ENCODE data around the gene PEX5L. TPM values are rescaled to one million over a fixed set of nuclear protein-coding genes. Genes with fewer than 3 reads are reported as not detected.

PEX5L gene
- total RNA-seq, 2 experiments from 2014 or later: not detected

- Mint-ChIP-seq H3K9me3 (no peaks in the 10 kb centered on the region), H3K27ac (no peak overlapping the region), H3K4me1 (ENCODE audit: low read depth) (no peaks in the 10 kb centered on the region), H3K27me3 (ENCODE audit: low read depth) (peaks cover 3% of the 10 kb centered on the region), H3K4me3 (no peak overlapping the region), H3K36me3 (ENCODE audit: low read depth) (no peaks in the 10 kb centered on the region)
- intact Hi-C loops (cut with micrococcal nuclease): no loop called here
- DNase-seq: no peak
- CTCF ChIA-PET: no interaction called here
Measured at GRCh38 chr3:179872842-179873241, 163.9 kb downstream of the PEX5L start.

- Mint-ChIP-seq H3K4me1 (ENCODE audit: low read depth) (no peaks in the 10 kb centered on the region), H3K9me3 (no peaks in the 10 kb centered on the region), H3K27ac (no peak overlapping the region), H3K36me3 (ENCODE audit: low read depth) (no peaks in the 10 kb centered on the region), H3K27me3 (ENCODE audit: low read depth) (peaks cover 3% of the 10 kb centered on the region), H3K4me3 (no peak overlapping the region)
- CTCF ChIA-PET: no interaction called here
- intact Hi-C loops (cut with micrococcal nuclease): no loop called here
- DNase-seq: no peak
Measured at GRCh38 chr3:179871782-179872181, 165.0 kb downstream of the PEX5L start.

- Mint-ChIP-seq H3K36me3 (ENCODE audit: low read depth) (no peaks in the 10 kb centered on the region), H3K27me3 (ENCODE audit: low read depth) (no peaks in the 10 kb centered on the region), H3K9me3 (peaks cover 1% of the 10 kb centered on the region), H3K4me1 (ENCODE audit: low read depth) (no peaks in the 10 kb centered on the region), H3K27ac (no peak overlapping the region), H3K4me3 (no peak overlapping the region)
- CTCF ChIA-PET: no interaction called here
- intact Hi-C loops (cut with micrococcal nuclease): no loop called here
- no peak for DNase-seq
Measured at GRCh38 chr3:179868715-179869114, 168.0 kb downstream of the PEX5L start.

GRCh38 chr3:179867961-179868360, 168.8 kb downstream of the PEX5L start:
- no peak overlapping the region for H3K4me3 Mint-ChIP-seq
- H3K36me3 Mint-ChIP-seq (ENCODE audit: low read depth): no peaks in the 10 kb centered on the region
- peaks cover 1% of the 10 kb centered on the region for H3K9me3 Mint-ChIP-seq
- H3K27me3 Mint-ChIP-seq (ENCODE audit: low read depth): no peaks in the 10 kb centered on the region
- CTCF ChIA-PET: no interaction called here
- H3K4me1 Mint-ChIP-seq (ENCODE audit: low read depth): no peaks in the 10 kb centered on the region
- no peak overlapping the region for H3K27ac Mint-ChIP-seq
- intact Hi-C loops (cut with micrococcal nuclease): no loop called here
- no peak for DNase-seq

- CTCF ChIA-PET: interaction anchor here (0.6 kb wide), 2 partner anchors 51 to 798 kb away, joined by 3 read pairs; no protein-coding TSS in a partner anchor
- Mint-ChIP-seq H3K4me3 (no peak overlapping the region), H3K27ac (no peak overlapping the region), H3K27me3 (ENCODE audit: low read depth) (no peaks in the 10 kb centered on the region), H3K36me3 (ENCODE audit: low read depth) (no peaks in the 10 kb centered on the region), H3K4me1 (ENCODE audit: low read depth) (no peaks in the 10 kb centered on the region), H3K9me3 (peaks cover 1% of the 10 kb centered on the region)
- intact Hi-C loops (cut with micrococcal nuclease): no loop called here
- no peak for DNase-seq
Measured at GRCh38 chr3:179865861-179866505, 170.8 kb downstream of the PEX5L start.

- CTCF ChIA-PET: no interaction called here
Measured at GRCh38 chr3:179861953-179862352, 174.8 kb downstream of the PEX5L start.

GRCh38 chr3:179861292-179861691, 175.4 kb downstream of the PEX5L start:
- no peak for DNase-seq
- no peak overlapping the region for H3K4me3 Mint-ChIP-seq
- no peaks in the 10 kb centered on the region for H3K27me3 Mint-ChIP-seq (ENCODE audit: low read depth)
- peaks cover 1% of the 10 kb centered on the region for H3K9me3 Mint-ChIP-seq
- intact Hi-C loops (cut with micrococcal nuclease): no loop called here
- no peak overlapping the region for H3K27ac Mint-ChIP-seq
- H3K36me3 Mint-ChIP-seq (ENCODE audit: low read depth): no peaks in the 10 kb centered on the region
- no peaks in the 10 kb centered on the region for H3K4me1 Mint-ChIP-seq (ENCODE audit: low read depth)
- CTCF ChIA-PET: no interaction called here

More at GRCh38 chr3:179861953-179862352, 174.8 kb downstream of the PEX5L start:
- no peaks in the 10 kb centered on the region for H3K36me3 Mint-ChIP-seq (ENCODE audit: low read depth)
- H3K27me3 Mint-ChIP-seq (ENCODE audit: low read depth): no peaks in the 10 kb centered on the region
- H3K27ac Mint-ChIP-seq: no peak overlapping the region
- no peak for DNase-seq
- no peak overlapping the region for H3K4me3 Mint-ChIP-seq
- H3K9me3 Mint-ChIP-seq: peaks cover 1% of the 10 kb centered on the region
- no peaks in the 10 kb centered on the region for H3K4me1 Mint-ChIP-seq (ENCODE audit: low read depth)
- intact Hi-C loops (cut with micrococcal nuclease): no loop called here

GRCh38 chr3:179860275-179861107, 176.2 kb downstream of the PEX5L start:
- no peaks in the 10 kb centered on the region for H3K4me1 Mint-ChIP-seq (ENCODE audit: low read depth)
- H3K36me3 Mint-ChIP-seq (ENCODE audit: low read depth): no peaks in the 10 kb centered on the region
- H3K27me3 Mint-ChIP-seq (ENCODE audit: low read depth): no peaks in the 10 kb centered on the region
- CTCF ChIA-PET: no interaction called here
- H3K4me3 Mint-ChIP-seq: no peak overlapping the region
- intact Hi-C loops (cut with micrococcal nuclease): no loop called here
- DNase-seq: no peak
- H3K27ac Mint-ChIP-seq: no peak overlapping the region
- peaks cover 1% of the 10 kb centered on the region for H3K9me3 Mint-ChIP-seq

GRCh38 chr3:179853176-179853575, 183.6 kb downstream of the PEX5L start:
- H3K27ac Mint-ChIP-seq: no peak overlapping the region
- no peaks in the 10 kb centered on the region for H3K9me3 Mint-ChIP-seq
- DNase-seq: no peak
- H3K36me3 Mint-ChIP-seq (ENCODE audit: low read depth): no peaks in the 10 kb centered on the region
- intact Hi-C loops (cut with micrococcal nuclease): no loop called here
- H3K27me3 Mint-ChIP-seq (ENCODE audit: low read depth): no peaks in the 10 kb centered on the region
- H3K4me3 Mint-ChIP-seq: no peak overlapping the region
- no peaks in the 10 kb centered on the region for H3K4me1 Mint-ChIP-seq (ENCODE audit: low read depth)
- CTCF ChIA-PET: interaction anchor here (0.6 to 1.4 kb wide), 2 partner anchors 41 to 1476 kb away, joined by 3 to 4 read pairs; no protein-coding TSS in a partner anchor

- no peaks in the 10 kb centered on the region for H3K36me3 Mint-ChIP-seq (ENCODE audit: low read depth)
- no peak overlapping the region for H3K27ac Mint-ChIP-seq
- H3K4me1 Mint-ChIP-seq (ENCODE audit: low read depth): no peaks in the 10 kb centered on the region
- no peaks in the 10 kb centered on the region for H3K9me3 Mint-ChIP-seq
- peak; percentile 8 for DNase-seq
- CTCF ChIA-PET: interaction anchor here (0.6 to 1.4 kb wide), 3 partner anchors 13 to 1476 kb away, joined by 3 to 4 read pairs (median 3); no protein-coding TSS in a partner anchor
- no peak overlapping the region for H3K4me3 Mint-ChIP-seq
- no peaks in the 10 kb centered on the region for H3K27me3 Mint-ChIP-seq (ENCODE audit: low read depth)
- intact Hi-C loops (cut with micrococcal nuclease): no loop called here
Measured at GRCh38 chr3:179852142-179852905, 184.4 kb downstream of the PEX5L start.

- Mint-ChIP-seq H3K27me3 (ENCODE audit: low read depth) (no peaks in the 10 kb centered on the region), H3K27ac (no peak overlapping the region), H3K4me3 (no peak overlapping the region), H3K4me1 (ENCODE audit: low read depth) (no peaks in the 10 kb centered on the region), H3K9me3 (no peaks in the 10 kb centered on the region), H3K36me3 (ENCODE audit: low read depth) (no peaks in the 10 kb centered on the region)
- intact Hi-C loops (cut with micrococcal nuclease): no loop called here
- DNase-seq: no peak
- CTCF ChIA-PET: interaction anchor here (0.6 to 0.7 kb wide), 3 partner anchors 35 to 600 kb away, joined by 3 to 4 read pairs (median 4); no protein-coding TSS in a partner anchor
Measured at GRCh38 chr3:179848711-179849110, 188.0 kb downstream of the PEX5L start.

GRCh38 chr3:179842061-179842460, 194.7 kb downstream of the PEX5L start:
- H3K4me3 Mint-ChIP-seq: no peak overlapping the region

More at GRCh38 chr3:179842061-179842460, 194.7 kb downstream of the PEX5L start:
- Mint-ChIP-seq H3K27me3 (ENCODE audit: low read depth) (peaks cover 2% of the 10 kb centered on the region), H3K9me3 (no peaks in the 10 kb centered on the region), H3K36me3 (ENCODE audit: low read depth) (no peaks in the 10 kb centered on the region), H3K4me1 (ENCODE audit: low read depth) (no peaks in the 10 kb centered on the region), H3K27ac (no peak overlapping the region)
- CTCF ChIA-PET: no interaction called here
- no peak for DNase-seq
- intact Hi-C loops (cut with micrococcal nuclease): no loop called here

All from activated naive CD4-positive, alpha-beta T cell treated with anti-CD3 and anti-CD28 coated beads for 36 hours (primary cell).